ENCODE measurements around the gene PADI1. TPM values are rescaled to one million over a fixed set of nuclear protein-coding genes. Genes with fewer than 3 reads are reported as not detected.
A peak's percentile ranks its signal among the peaks of the same experiment; 100 is the strongest.

PADI1 gene
- polyA plus RNA-seq, 12 donors, result 0.15 to 0.76 (median 0.35) TPM; not detected in 2

- no peak for DNase-seq
Observed at GRCh38 chr1:17214876-17215544, 10.1 kb downstream of the PADI1 start.

GRCh38 chr1:17215545-17215890, 10.6 kb downstream of the PADI1 start:
- DNase-seq, result no peak

GRCh38 chr1:17216078-17216477, 11.2 kb downstream of the PADI1 start:
- no peak for DNase-seq

GRCh38 chr1:17217607-17218006, 12.7 kb downstream of the PADI1 start:
- no peak for DNase-seq

- DNase-seq, result no peak
Observed at GRCh38 chr1:17218939-17219338, 14.0 kb downstream of the PADI1 start.

GRCh38 chr1:17220287-17220686, 15.4 kb downstream of the PADI1 start:
- no peak for DNase-seq

GRCh38 chr1:17222557-17222956, 17.6 kb downstream of the PADI1 start:
- DNase-seq, result no peak

GRCh38 chr1:17224434-17224833, 19.5 kb downstream of the PADI1 start:
- no peak for DNase-seq

- no peak for DNase-seq
Observed at GRCh38 chr1:17225140-17225539, 20.2 kb downstream of the PADI1 start.

GRCh38 chr1:17227358-17227915, 22.5 kb downstream of the PADI1 start:
- DNase-seq, result no peak

- DNase-seq, result no peak
Observed at GRCh38 chr1:17228619-17229018, 23.7 kb downstream of the PADI1 start.

- DNase-seq, result no peak
Observed at GRCh38 chr1:17229379-17229778, 24.5 kb downstream of the PADI1 start.

GRCh38 chr1:17230106-17230505, 25.2 kb downstream of the PADI1 start:
- no peak for DNase-seq

GRCh38 chr1:17230671-17231310, 25.9 kb downstream of the PADI1 start:
- no peak for DNase-seq

GRCh38 chr1:17232759-17233661, 28.1 kb downstream of the PADI1 start:
- no peak for DNase-seq

GRCh38 chr1:17233675-17234320, 28.9 kb downstream of the PADI1 start:
- DNase-seq, result no peak

- no peak for DNase-seq
Observed at GRCh38 chr1:17234405-17234804, 29.5 kb downstream of the PADI1 start.

GRCh38 chr1:17235135-17235885, 30.4 kb downstream of the PADI1 start:
- no peak for DNase-seq

GRCh38 chr1:17236779-17237560, 32.0 kb downstream of the PADI1 start:
- DNase-seq, result peak; percentile 82

- DNase-seq, result no peak
Observed at GRCh38 chr1:17237561-17237903, 32.6 kb downstream of the PADI1 start.
